Esophagus muscularis mucosa (tissue), 4 donors: ENCODE measurements around the gene DYRK4. TPM values are rescaled to one million over a fixed set of nuclear protein-coding genes. Genes with fewer than 3 reads are reported as not detected.

Experiments
- DNase-seq: peaks from one replicate; pipeline ENCODE4 v3.0.0-alpha.2; 2017; ENCODE audit errors: extremely low spot score
- H3K27ac ChIP-seq, 4 donors: fragments of 200-600 bp; sonication (generic); replicated peaks in 1 of 4; 1 replicate in 3 of 4; 2 replicates in 1 of 4; pipeline ENCODE4 v1.5.1; 2016 to 2019; ENCODE audit warnings: mild to moderate bottlenecking in 1 of 4
- H3K27me3 ChIP-seq, 4 donors: fragments of 200-600 bp; sonication (generic); one replicate each; pipeline versions ENCODE4 v1.5.1 to v1.6.0; 2016 to 2019
- H3K36me3 ChIP-seq, 4 donors: fragments of 200-600 bp; sonication (generic); one replicate each; pipeline ENCODE4 v1.5.1; 2016 to 2019
- H3K4me1 ChIP-seq, 4 donors: fragments of 200-600 bp; sonication (generic); one replicate each; pipeline ENCODE4 v1.5.1; 2016 to 2019
- H3K4me3 ChIP-seq, 4 donors: fragments of 200-600 bp; sonication (generic); 1 replicate in 2 of 4; 2 replicates in 2 of 4; pipeline ENCODE4 v1.5.1; 2016 to 2019; ENCODE audit warnings: mild to moderate bottlenecking in 4 of 4, moderate library complexity in 1 of 4
- H3K9me3 ChIP-seq, 4 donors: fragments of 200-600 bp; sonication (generic); 1 replicate in 3 of 4; 2 replicates in 1 of 4; pipeline ENCODE4 v1.5.1; 2016 to 2019
- CTCF ChIP-seq, 3 experiments: fragments of 200-600 bp in 2 of 3; fragments of 450-650 bp in 1 of 3; sonication (generic) in 2 of 3; IDR thresholded peaks; one replicate each; pipeline ENCODE4 v1.5.1; 2017 to 2019; ENCODE audit warnings: antibody characterized with exemption in 3 of 3, mild to moderate bottlenecking in 2 of 3, moderate library complexity in 1 of 3
- EP300 ChIP-seq: sonication (generic); formaldehyde crosslinking; IDR thresholded peaks from one replicate; pipeline ENCODE4 v1.6.1; 2017; ENCODE audit warnings: antibody characterized with exemption
- POLR2A ChIP-seq: fragments of 450-650 bp; IDR thresholded peaks from one replicate; pipeline ENCODE4 v1.6.1; 2017; ENCODE audit warnings: antibody characterized with exemption, moderate library complexity, mild to moderate bottlenecking, low read depth
- POLR2AphosphoS5 ChIP-seq, 2 donors: sonication (generic); formaldehyde crosslinking; IDR thresholded peaks; one replicate each; pipeline ENCODE4 v1.6.1; 2017; ENCODE audit warnings: antibody characterized with exemption in 2 of 2
- WGBS: methylation state at CpG from one replicate; pipeline ENCODE4 v1.1.5; 2018; 5-methylcytosine and 5-hydroxymethylcytosine counted together
- intact Hi-C: fragments of 100-400 bp; cut with DNase I; formaldehyde crosslinking; loops from one replicate; pipeline ENCODE4 v1.15.1; 2023
- total RNA-seq, 4 donors: library from RNA; depleted of rRNA; stranded (reverse); fragments of >200 nt; gene quantifications; one replicate each; pipeline versions ENCODE4 v1.1.0 to v1.2.1, GENCODE V29; 2016

Gene DYRK4
- total RNA-seq, 4 donors from 2014 or later, result 35.2 to 47.8 (median 41.3) TPM

GRCh38 chr12:4643747-4644146 is 81.7 kb downstream of the DYRK4 start:
- TF ChIP-seq CTCF (IDR thresholded peaks at IDR 0.05) (no peak), POLR2AphosphoS5 (IDR thresholded peaks at IDR 0.05) (no peak), EP300 (no peak), POLR2A (no peak)
- WGBS, result 87% methylated on average over 6 of the region's 6 CpGs
- peaks cover 6 to 10% (median 7%) of the 10 kb centered on the region in 4 donors for H3K4me1 ChIP-seq
- DNase-seq, result no peak
- H3K36me3 ChIP-seq, result no peaks in the 10 kb centered on the region
- no peaks in the 10 kb centered on the region for H3K27me3 ChIP-seq
- H3K9me3 ChIP-seq, result no peaks in the 10 kb centered on the region
- intact Hi-C loops, result no loop called here
- H3K4me3 ChIP-seq, result no peak overlapping the region
- no peak overlapping the region for H3K27ac ChIP-seq

GRCh38 chr12:4645023-4645422 is 83.0 kb downstream of the DYRK4 start:
- DNase-seq, result no peak
- TF ChIP-seq POLR2A (no peak), CTCF (IDR thresholded peaks at IDR 0.05) (no peak), POLR2AphosphoS5 (IDR thresholded peaks at IDR 0.05) (no peak), EP300 (no peak)
- Histone ChIP-seq H3K36me3 (no peaks in the 10 kb centered on the region), H3K4me1 (peaks cover 11 to 17% (median 12%) of the 10 kb centered on the region in 4 donors), H3K9me3 (no peaks in the 10 kb centered on the region), H3K27me3 (no peaks in the 10 kb centered on the region), H3K27ac (no peak overlapping the region), H3K4me3 (no peak overlapping the region)
- 100% methylated on average over 1 of the region's 1 CpG for whole genome bisulfite sequencing
- intact Hi-C loops, result loop anchor here (5.0 kb wide), 1 partner anchor 33 kb away; no protein-coding TSS in a partner anchor

- H3K36me3 ChIP-seq, result no peaks in the 10 kb centered on the region
- H3K27ac ChIP-seq, result peak overlapping the region; percentile 74 to 88 (median 86)
- intact Hi-C loops, result loop anchor here (5.0 kb wide), 1 partner anchor 36 kb away; no protein-coding TSS in a partner anchor
- peaks cover 36 to 48% (median 38%) of the 10 kb centered on the region in 4 donors for H3K4me1 ChIP-seq
- 48% methylated on average over 4 of the region's 4 CpGs for WGBS
- peak overlapping the region; percentile 59 to 85 (median 73) for H3K4me3 ChIP-seq
- no peak for DNase-seq
- TF ChIP-seq CTCF (IDR thresholded peaks at IDR 0.05) (no peak), POLR2AphosphoS5 (IDR thresholded peaks at IDR 0.05) (no peak), EP300 (no peak), POLR2A (no peak)
- no peaks in the 10 kb centered on the region for H3K27me3 ChIP-seq
- H3K9me3 ChIP-seq, result no peaks in the 10 kb centered on the region
Measured at GRCh38 chr12:4648104-4648500, 86.1 kb downstream of the DYRK4 start.

GRCh38 chr12:4648501-4649357 is 86.7 kb downstream of the DYRK4 start, which contains the start of the genes AKAP3 and NDUFA9:
Gene AKAP3, minus strand, starts transcription at chr12:4649051. Its CDS starts 10,855 bp downstream, at chr12:4638196.
Gene NDUFA9, plus strand, starts transcription at chr12:4649114. Its CDS starts 13 bp downstream, at chr12:4649127.
- peak; percentile 95 for DNase-seq
- peak within 1 kb of the TSS; percentile 74 to 88 (median 86) for H3K27ac ChIP-seq
- no peaks in the 10 kb centered on the region for H3K36me3 ChIP-seq
- no peaks in the 10 kb centered on the region for H3K27me3 ChIP-seq
- H3K4me3 ChIP-seq, result peak within 1 kb of the TSS; percentile 59 to 85 (median 73)
- H3K9me3 ChIP-seq, result no peaks in the 10 kb centered on the region
- WGBS, result under 1% methylated on average over 33 of the region's 39 CpGs
- TF ChIP-seq POLR2AphosphoS5 (IDR thresholded peaks at IDR 0.05) (peak; percentile 77 to 93), POLR2A (no peak), CTCF (IDR thresholded peaks at IDR 0.05) (peak in 1 of 3 experiments; percentile 25), EP300 (no peak)
- H3K4me1 ChIP-seq, result peaks cover 36 to 54% (median 43%) of the 10 kb centered on the region in 4 donors
- intact Hi-C loops, result loop anchor here (5.0 kb wide), 1 partner anchor 36 kb away; no protein-coding TSS in a partner anchor
